Colonic mucosa (tissue), 4 donors: ENCODE data around the gene CPXM2. TPM values are rescaled to one million over a fixed set of nuclear protein-coding genes. Genes with fewer than 3 reads are reported as not detected.

Experiments used
- DNase-seq: peaks from one replicate; pipeline ENCODE4 v3.0.0-alpha.2; 2020
- H3K27ac ChIP-seq: fragments of 200-600 bp; one replicate; pipeline ENCODE4 v1.8.0; 2021
- H3K27me3 ChIP-seq: fragments of 200-600 bp; one replicate; pipeline ENCODE4 v1.8.0; 2021
- H3K36me3 ChIP-seq: fragments of 200-600 bp; one replicate; pipeline ENCODE4 v1.8.0; 2021
- H3K4me1 ChIP-seq: fragments of 200-600 bp; one replicate; pipeline ENCODE4 v1.8.0; 2021; ENCODE audit warnings: mild to moderate bottlenecking
- H3K4me3 ChIP-seq: fragments of 200-600 bp; one replicate; pipeline ENCODE4 v1.8.0; 2021
- H3K9ac ChIP-seq, 2 donors: one replicate each; pipeline ENCODE4 v1.7.0; 2013; ENCODE audit warnings: control low read depth in 2 of 2, low read depth in 2 of 2, low read length in 2 of 2
- H3K9me3 ChIP-seq: fragments of 200-600 bp; one replicate; pipeline ENCODE4 v1.8.0; 2021
- CTCF ChIP-seq: fragments of 200-600 bp; IDR thresholded peaks from one replicate; pipeline ENCODE4 v1.8.0; 2022; ENCODE audit warnings: antibody characterized with exemption, mild to moderate bottlenecking
- intact Hi-C: fragments of 100-400 bp; cut with DNase I; formaldehyde crosslinking; loops from one replicate; pipeline ENCODE4 v1.14.1; 2022
- total RNA-seq, 2 donors: library from RNA; stranded (reverse); fragmentation: NEBNext Ultra II Directional in 1 of 2; extraction: Animal tissue kit (Norgen Biotek cat#: 25700) in 1 of 2; gene quantifications; one replicate each; pipeline ENCODE4 v1.2.1, GENCODE V29; 2021
- donor health status: healthy.
- donor health status: DM: no; HTN: no; CAD: no.
- donor health status: DM: no; HTN: no; CAD: no.

The CPXM2 gene
- 10 to 100 TPM in 1 of 2 donors, 1 to 10 TPM in 1; 5.8 to 12.9 TPM for total RNA-seq

DNA sequence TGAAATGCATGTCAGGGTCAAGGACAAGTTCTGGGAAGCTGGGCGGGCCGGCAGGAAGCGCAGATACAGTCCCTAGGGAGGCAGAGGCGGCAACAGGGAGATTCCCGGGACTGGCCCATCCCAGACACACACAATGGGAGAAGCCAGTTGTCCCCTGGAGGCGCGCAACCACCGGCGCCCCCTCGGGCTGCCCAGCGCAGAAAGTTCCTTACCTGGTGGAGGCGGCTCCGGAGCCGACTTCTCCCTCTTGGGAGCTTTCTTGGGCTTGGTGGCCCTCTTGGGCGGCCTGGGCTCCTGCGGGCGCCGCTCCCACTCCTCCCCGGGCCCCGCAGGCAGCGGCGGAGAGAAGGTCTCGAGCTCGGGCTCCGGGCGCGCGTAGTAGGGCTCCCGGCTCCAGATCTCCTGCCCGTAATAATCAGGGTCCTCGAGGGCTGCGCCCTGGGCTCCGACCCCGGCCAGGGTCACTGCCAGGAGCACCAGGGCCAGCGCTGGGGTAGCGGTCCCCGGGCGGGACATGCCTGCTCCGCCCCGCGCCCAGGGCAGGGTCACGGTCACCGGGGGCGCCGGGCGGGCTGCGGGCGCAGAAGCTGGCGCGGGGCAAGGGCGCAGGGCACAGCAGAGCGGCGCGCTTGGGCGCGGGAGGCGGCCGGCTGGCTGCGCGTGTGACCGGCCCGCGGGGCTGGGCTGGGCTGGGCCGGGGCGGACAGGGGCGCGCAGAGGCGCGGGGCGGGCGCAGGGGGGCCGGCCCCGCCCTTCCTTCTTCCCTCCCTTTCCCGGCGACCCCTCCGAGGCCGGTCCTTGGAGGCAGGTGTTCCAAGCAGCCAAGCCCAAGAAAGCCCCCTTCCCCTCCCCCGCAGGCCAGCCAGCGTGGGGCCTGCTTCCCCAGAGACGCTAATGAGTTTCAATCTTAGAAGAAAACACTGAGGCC, at the start of gene CPXM2:
TSS of gene CPXM2 (minus strand) at position 664 of the 928 bp plus-strand sequence. CDS start at position 516, 148 bp downstream.
- H3K9me3 ChIP-seq = no peaks in the 10 kb centered on the region
- TF ChIP-seq CTCF = no peak
- peak within 1 kb of the TSS; percentile 48 to 52 for H3K9ac ChIP-seq
- H3K4me1 ChIP-seq = no peaks in the 10 kb centered on the region
- peak within 1 kb of the TSS; percentile 38 for H3K4me3 ChIP-seq
- peak; percentile 46 for DNase-seq
- H3K27me3 ChIP-seq = no peaks in the 10 kb centered on the region
- H3K27ac ChIP-seq = peak within 1 kb of the TSS; percentile 57
- intact Hi-C loops = no loop called here
- H3K36me3 ChIP-seq = no peaks in the 10 kb centered on the region

GRCh38 chr10:123939591-123939990, 48.0 kb upstream of the CPXM2 start:
- no peaks in the 10 kb centered on the region for H3K36me3 ChIP-seq
- no peaks in the 10 kb centered on the region for H3K27me3 ChIP-seq
- intact Hi-C loops = no loop called here
- H3K4me3 ChIP-seq = no peak overlapping the region
- H3K9ac ChIP-seq = no peak overlapping the region
- DNase-seq = no peak
- no peak overlapping the region for H3K27ac ChIP-seq
- no peak for TF ChIP-seq CTCF
- no peaks in the 10 kb centered on the region for H3K4me1 ChIP-seq
- no peaks in the 10 kb centered on the region for H3K9me3 ChIP-seq

DNA sequence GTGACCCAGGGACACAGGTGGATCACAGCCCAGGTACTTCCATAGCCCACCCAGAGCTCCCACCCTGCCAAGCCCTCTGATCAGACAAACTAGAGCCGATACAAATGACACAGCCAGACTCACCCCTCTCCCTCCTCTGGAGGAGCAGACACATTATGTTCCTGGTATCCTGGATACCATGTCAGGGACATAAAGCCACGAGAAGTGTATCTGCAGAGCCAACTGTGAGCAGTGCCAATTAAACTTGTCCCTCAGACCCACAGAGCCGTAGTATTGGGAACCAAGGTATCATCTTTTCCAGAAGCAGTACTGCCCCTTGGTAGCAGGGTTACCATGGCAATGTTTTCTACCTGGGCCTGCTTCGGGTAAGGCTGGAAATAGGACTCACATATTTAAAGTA, 47.3 kb upstream of the CPXM2 start:
- no peak for DNase-seq
- Histone ChIP-seq H3K9ac (no peak overlapping the region), H3K9me3 (no peaks in the 10 kb centered on the region), H3K27ac (no peak overlapping the region), H3K4me3 (no peak overlapping the region), H3K36me3 (no peaks in the 10 kb centered on the region), H3K27me3 (no peaks in the 10 kb centered on the region), H3K4me1 (no peaks in the 10 kb centered on the region)
- intact Hi-C loops = no loop called here
- TF ChIP-seq CTCF = no peak

GRCh38 chr10:123936426-123936825, 44.8 kb upstream of the CPXM2 start:
- Histone ChIP-seq H3K27ac (no peak overlapping the region), H3K9ac (no peak overlapping the region), H3K4me3 (no peak overlapping the region), H3K27me3 (no peaks in the 10 kb centered on the region), H3K9me3 (no peaks in the 10 kb centered on the region), H3K4me1 (no peaks in the 10 kb centered on the region), H3K36me3 (no peaks in the 10 kb centered on the region)
- DNase-seq = no peak
- no peak for TF ChIP-seq CTCF
- intact Hi-C loops = no loop called here

DNA sequence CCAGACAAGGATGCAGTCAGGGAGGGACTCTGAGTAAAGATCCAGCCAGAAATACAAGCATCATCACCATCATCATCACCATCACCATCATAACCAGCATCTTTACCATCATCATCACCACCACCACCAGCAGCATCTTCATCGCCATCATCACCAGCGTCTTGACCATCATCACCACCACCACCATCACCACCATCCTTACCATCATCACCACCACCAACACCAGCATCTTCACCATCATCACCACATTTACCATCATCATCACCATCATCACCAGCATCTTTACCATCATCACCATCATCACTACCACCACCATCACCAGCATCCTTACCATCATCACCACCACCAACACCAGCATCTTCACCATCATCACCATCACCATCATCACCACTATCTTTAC, 44.1 kb upstream of the CPXM2 start:
- Histone ChIP-seq H3K27ac (no peak overlapping the region), H3K4me3 (no peak overlapping the region), H3K27me3 (no peaks in the 10 kb centered on the region), H3K9ac (no peak overlapping the region), H3K36me3 (no peaks in the 10 kb centered on the region), H3K9me3 (no peaks in the 10 kb centered on the region), H3K4me1 (no peaks in the 10 kb centered on the region)
- intact Hi-C loops = no loop called here
- TF ChIP-seq CTCF = no peak
- no peak for DNase-seq
